Osteocyte (in vitro differentiated cells): ENCODE data around the gene ASTN1. TPM values are rescaled to one million over a fixed set of nuclear protein-coding genes. Genes with fewer than 3 reads are reported as not detected.

Experiments
- DNase-seq: peaks from one replicate; pipeline ENCODE4 v3.0.0; 2021; ENCODE audit warnings: mixed read lengths; ENCODE audit not compliant: unreplicated experiment; ENCODE audit errors: extremely low spot score
- H3K27ac Mint-ChIP-seq: one replicate; pipeline ENCODE4 v1.8.0; 2021; ENCODE audit warnings: mild to moderate bottlenecking, mixed read lengths; ENCODE audit not compliant: unreplicated experiment
- H3K27me3 Mint-ChIP-seq: one replicate; pipeline ENCODE4 v1.8.0; 2021; ENCODE audit warnings: mixed read lengths; ENCODE audit not compliant: unreplicated experiment
- H3K36me3 Mint-ChIP-seq: one replicate; pipeline ENCODE4 v1.8.0; 2021; ENCODE audit warnings: mixed read lengths; ENCODE audit not compliant: unreplicated experiment
- H3K4me1 Mint-ChIP-seq: one replicate; pipeline ENCODE4 v1.8.0; 2021; ENCODE audit warnings: mixed read lengths; ENCODE audit not compliant: unreplicated experiment
- H3K4me3 Mint-ChIP-seq: one replicate; pipeline ENCODE4 v1.8.0; 2021; ENCODE audit warnings: mild to moderate bottlenecking, moderate library complexity, mixed read lengths; ENCODE audit not compliant: unreplicated experiment
- H3K9me3 Mint-ChIP-seq: one replicate; pipeline ENCODE4 v1.8.0; 2021; ENCODE audit warnings: mixed read lengths; ENCODE audit not compliant: unreplicated experiment
- CTCF ChIP-seq: fragments of 200-600 bp; sonication (generic); IDR thresholded peaks from 2 replicates; pipeline ENCODE4 v1.5.0; 2021; ENCODE audit warnings: antibody characterized with exemption, mild to moderate bottlenecking, moderate library complexity
- total RNA-seq: library from RNA; stranded (reverse); gene quantifications from 2 replicates; pipeline ENCODE4 v1.2.1, GENCODE V29; 2021

ASTN1 gene
- total RNA-seq, 1 donor from 2014 or later: not detected

- H3K4me3 Mint-ChIP-seq: no peak overlapping the region
- no peaks in the 10 kb centered on the region for H3K27me3 Mint-ChIP-seq
Observed at GRCh38 chr1:176884286-176884685, 280.2 kb downstream of the ASTN1 start.

GRCh38 chr1:176880955-176881595 is 283.4 kb downstream of the ASTN1 start:
- TF ChIP-seq CTCF: peak; percentile 76
- no peak overlapping the region for H3K4me3 Mint-ChIP-seq
- H3K27ac Mint-ChIP-seq: no peak overlapping the region
- DNase-seq: no peak
- H3K9me3 Mint-ChIP-seq: no peaks in the 10 kb centered on the region
- H3K4me1 Mint-ChIP-seq: no peaks in the 10 kb centered on the region
- H3K36me3 Mint-ChIP-seq: no peaks in the 10 kb centered on the region
- H3K27me3 Mint-ChIP-seq: no peaks in the 10 kb centered on the region

More at GRCh38 chr1:176884286-176884685, 280.2 kb downstream of the ASTN1 start:
- H3K27ac Mint-ChIP-seq: no peak overlapping the region
- no peaks in the 10 kb centered on the region for H3K4me1 Mint-ChIP-seq
- H3K36me3 Mint-ChIP-seq: no peaks in the 10 kb centered on the region
- no peak for TF ChIP-seq CTCF
- DNase-seq: no peak
- H3K9me3 Mint-ChIP-seq: no peaks in the 10 kb centered on the region

GRCh38 chr1:176879784-176880620 is 284.5 kb downstream of the ASTN1 start:
- Mint-ChIP-seq H3K4me1 (no peaks in the 10 kb centered on the region), H3K9me3 (no peaks in the 10 kb centered on the region), H3K4me3 (no peak overlapping the region), H3K36me3 (no peaks in the 10 kb centered on the region), H3K27me3 (no peaks in the 10 kb centered on the region), H3K27ac (no peak overlapping the region)
- DNase-seq: no peak
- TF ChIP-seq CTCF: no peak

GRCh38 chr1:176878750-176879536 is 285.6 kb downstream of the ASTN1 start:
- no peak for TF ChIP-seq CTCF
- Mint-ChIP-seq H3K4me1 (no peaks in the 10 kb centered on the region), H3K27me3 (no peaks in the 10 kb centered on the region), H3K36me3 (no peaks in the 10 kb centered on the region), H3K27ac (no peak overlapping the region), H3K9me3 (no peaks in the 10 kb centered on the region), H3K4me3 (no peak overlapping the region)
- no peak for DNase-seq
